Right ventricle myocardium superior (tissue), 1 donor: ENCODE data around the gene OR4A47. TPM values are rescaled to one million over a fixed set of nuclear protein-coding genes. Genes with fewer than 3 reads are reported as not detected.
"Not testable (repeated sequence)": the region's sequence is repeated elsewhere in the genome, so short reads cannot be mapped to it uniquely, and the experiment has no call there.

ENCODE experiments used
- ATAC-seq: fragments of 200-7000 bp; cut with Tn5 transposase; one replicate; pipeline ENCODE4 v1.9.1; 2020; ENCODE audit warnings: mild to moderate bottlenecking; ENCODE audit not compliant: poor library complexity
- DNase-seq: peaks from one replicate; pipeline ENCODE4 v3.0.0-alpha.2; 2020
- intact Hi-C: fragments of 100-400 bp; cut with DNase I; formaldehyde crosslinking; loops from one replicate; pipeline ENCODE4 v1.11.2; 2022
- long read RNA-seq: library from polyadenylated mRNA; unstranded; transcript quantifications from one replicate; pipeline ENCODE4 v2.0.0, GENCODE V29; 2021
- total RNA-seq: library from RNA; stranded (reverse); fragmentation: NEBNext Ultra II Directional; extraction: Animal tissue kit (Norgen Biotek cat#: 25700); gene quantifications from one replicate; pipeline ENCODE4 v1.2.1, GENCODE V29; 2021
- donor health status: DM: no; HTN: yes; CAD: no; lungs with severe emphysema.

Gene OR4A47, protein sequence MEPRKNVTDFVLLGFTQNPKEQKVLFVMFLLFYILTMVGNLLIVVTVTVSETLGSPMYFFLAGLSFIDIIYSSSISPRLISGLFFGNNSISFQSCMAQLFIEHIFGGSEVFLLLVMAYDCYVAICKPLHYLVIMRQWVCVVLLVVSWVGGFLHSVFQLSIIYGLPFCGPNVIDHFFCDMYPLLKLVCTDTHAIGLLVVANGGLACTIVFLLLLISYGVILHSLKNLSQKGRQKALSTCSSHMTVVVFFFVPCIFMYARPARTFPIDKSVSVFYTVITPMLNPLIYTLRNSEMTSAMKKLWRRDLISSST
- not detected for total RNA-seq
- long read RNA-seq: 0 reads

DNA sequence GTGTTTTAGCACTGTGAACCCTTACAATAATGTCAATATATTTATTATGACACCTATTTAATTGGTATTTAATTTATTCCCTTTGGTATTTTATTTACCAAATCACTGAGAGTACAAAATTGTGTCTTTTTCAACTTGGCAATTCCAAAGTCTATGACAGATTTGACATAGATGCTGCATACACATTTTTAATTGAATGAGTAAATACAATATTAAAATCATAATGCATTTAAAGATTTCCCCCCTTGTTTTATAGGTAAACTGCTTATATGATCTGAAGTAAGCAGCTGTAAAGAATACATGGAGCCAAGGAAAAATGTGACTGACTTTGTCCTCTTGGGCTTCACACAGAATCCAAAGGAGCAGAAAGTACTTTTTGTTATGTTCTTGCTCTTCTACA lies at the start of gene OR4A47:
Gene OR4A47 (plus strand): TSS at position 301 of the 400 bp plus-strand sequence. CDS start 0 bp downstream, at position 301.
- intact Hi-C loops, ATAC-seq, DNase-seq: not testable (repeated sequence)

DNA sequence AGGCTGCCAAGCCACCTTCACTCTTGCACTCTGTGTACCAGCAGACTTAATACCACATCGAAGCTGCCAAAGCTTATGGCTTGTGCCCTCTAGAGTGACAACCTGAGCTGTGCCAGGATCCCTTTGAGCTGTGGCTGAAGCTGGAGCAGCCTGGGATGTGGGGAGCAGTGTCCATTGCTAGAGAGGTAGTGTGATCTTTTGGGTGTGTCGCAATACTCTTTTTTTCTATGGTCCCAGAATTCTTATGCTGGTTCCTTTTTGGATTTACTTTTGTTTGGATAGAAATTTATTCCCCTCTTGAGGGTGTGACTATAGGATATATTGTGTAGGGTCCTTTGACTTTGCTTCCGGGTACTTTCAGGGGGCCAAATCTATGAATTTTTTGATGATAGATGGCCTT lies 32.7 kb upstream of the OR4A47 start:
- DNase-seq, ATAC-seq, intact Hi-C loops: not testable (repeated sequence)

DNA sequence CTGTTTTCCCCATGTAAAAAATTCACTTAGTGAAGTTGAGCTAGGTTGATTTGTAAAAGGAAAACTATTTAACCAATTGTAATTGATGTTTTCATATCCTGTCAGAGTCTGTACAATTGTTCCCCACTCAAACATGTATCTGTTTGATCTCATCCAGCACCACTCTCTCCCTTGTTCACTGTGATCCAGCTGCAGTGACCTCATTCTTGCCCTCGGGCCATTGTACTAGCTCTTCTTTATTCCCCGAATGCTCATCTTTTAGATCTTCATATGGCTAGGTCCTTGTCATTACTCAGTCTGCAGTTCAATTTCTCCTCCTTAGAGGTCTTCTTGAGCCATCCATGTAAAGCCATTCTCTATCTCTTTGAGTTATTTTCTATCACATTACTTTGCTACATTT lies 14.6 kb upstream of the OR4A47 start:
- DNase-seq, intact Hi-C loops, ATAC-seq: not testable (repeated sequence)

DNA sequence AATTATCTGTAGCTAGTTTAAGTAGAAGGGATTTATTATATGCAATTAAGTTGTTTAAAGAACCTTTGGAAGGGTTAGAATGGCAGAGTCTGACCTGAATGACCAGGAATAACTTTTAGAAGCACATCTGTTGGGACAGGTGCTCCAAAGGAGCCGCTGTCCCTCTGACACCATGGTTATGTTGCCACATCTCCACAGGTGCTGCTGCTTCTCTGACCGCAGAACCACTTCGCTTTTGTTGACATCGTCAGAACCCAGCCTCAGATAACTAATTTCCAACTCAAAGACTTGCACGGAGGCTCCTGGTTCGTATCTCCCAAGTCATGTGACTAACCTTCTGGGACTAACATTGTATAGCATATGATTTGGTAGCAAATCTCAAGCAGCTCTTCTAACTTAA lies 13.9 kb upstream of the OR4A47 start:
- ATAC-seq, DNase-seq, intact Hi-C loops: not testable (repeated sequence)

DNA sequence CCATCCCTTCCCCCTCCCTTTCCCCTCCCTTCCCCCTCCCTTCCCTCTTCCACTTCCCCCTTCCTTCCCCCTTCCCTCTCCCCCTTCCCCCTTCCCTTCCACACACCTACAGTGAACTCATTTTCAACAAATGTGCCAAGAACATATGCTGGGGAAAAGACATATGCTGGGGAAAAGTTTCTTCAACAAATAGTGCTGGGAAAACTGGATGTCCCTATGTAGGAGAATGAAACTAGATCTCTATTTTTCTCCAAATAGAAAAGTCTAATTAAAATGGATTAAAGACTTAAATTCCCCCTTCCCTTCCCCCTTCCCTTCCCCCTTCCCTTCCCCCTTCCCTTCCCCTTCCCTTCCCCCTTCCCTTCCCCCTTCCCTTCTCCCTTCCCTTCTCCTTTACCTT lies 17.6 kb downstream of the OR4A47 start:
- intact Hi-C loops, DNase-seq, ATAC-seq: not testable (repeated sequence)

DNA sequence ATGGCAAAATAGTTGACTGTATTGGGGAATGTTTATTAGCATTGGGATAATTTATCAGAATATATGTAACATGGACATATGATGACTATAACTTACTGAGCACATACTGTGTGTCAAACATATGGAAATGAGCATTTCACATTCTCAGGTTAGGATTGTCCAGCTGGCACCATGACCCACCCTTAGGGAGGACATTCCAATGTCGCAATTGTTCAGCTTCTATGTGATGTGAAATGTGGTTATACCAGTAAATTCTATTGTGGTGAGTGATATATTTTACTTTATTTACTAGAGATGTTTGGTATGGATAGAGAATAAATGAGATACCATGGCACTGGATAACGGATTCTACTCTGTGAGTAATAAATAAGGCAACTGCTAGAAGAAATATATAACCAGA lies 50.4 kb downstream of the OR4A47 start:
- ATAC-seq: no peak
- no peak for DNase-seq
- intact Hi-C loops: no loop called here

Other genes with a start within 250 kb of the OR4A47 start
- not detected for gene OR4X2, start 243.7 kb upstream of the OR4A47 start, total RNA-seq
- gene OR4X1, start 224.9 kb upstream of the OR4A47 start, total RNA-seq: not detected
- not detected for gene OR4S1, start 182.6 kb upstream of the OR4A47 start, total RNA-seq
- gene OR4C3, start 163.9 kb upstream of the OR4A47 start, total RNA-seq: not detected
- gene OR4C5, start 122.3 kb upstream of the OR4A47 start, total RNA-seq: not detected